DLD1 (cell line): ENCODE data around the gene SLCO4A1.

Source experiments
- in situ Hi-C: cut with HindIII; loops from 2 replicates; pipeline ENCODE4 v1.10.0; 2017; ENCODE audit warnings: low sequenced_read_pairs

The SLCO4A1 gene

DNA sequence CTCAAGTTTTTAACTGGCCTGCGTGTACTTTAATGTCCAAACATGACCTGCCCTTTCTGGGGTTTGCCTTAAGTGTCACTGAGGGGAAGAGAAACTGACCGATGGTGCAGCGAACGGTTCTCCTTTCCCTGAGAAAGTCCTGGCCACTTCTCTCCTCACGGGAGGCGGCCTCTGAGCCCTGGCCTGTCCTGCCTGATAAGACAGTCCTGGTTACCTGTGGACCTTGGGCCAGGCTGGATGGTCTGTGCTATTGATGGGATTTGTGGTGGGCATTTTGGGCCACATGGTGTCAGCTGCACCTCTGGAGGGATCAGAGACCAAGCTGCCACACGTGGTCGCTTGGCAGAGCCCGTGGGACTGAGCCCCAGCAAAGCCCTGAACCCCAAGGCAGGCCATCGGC is 54.7 kb downstream of the SLCO4A1 start:
- in situ Hi-C loops = no loop called here

DNA sequence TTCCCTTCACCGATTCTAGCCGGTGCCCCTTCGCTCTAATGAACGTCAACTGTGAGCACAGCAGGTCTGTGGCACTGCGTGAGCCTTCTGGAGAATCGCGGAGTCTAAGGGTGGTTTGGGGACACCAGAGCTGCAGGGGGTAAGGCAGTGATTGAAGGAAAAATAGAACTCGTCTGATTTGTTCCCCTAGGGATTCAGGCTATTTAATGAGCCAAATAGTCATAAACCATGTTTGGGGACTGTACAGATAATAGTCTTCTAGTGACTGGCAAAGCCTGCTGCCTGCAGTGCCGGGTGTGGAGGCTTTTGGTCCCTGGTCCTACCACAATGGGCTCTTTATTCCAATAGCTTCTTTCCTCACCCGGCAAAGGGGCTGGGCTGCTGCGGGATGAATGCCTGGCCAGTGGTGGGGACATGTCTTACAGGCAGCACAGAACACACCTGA is 55.2 kb downstream of the SLCO4A1 start:
- in situ Hi-C loops = no loop called here

DNA sequence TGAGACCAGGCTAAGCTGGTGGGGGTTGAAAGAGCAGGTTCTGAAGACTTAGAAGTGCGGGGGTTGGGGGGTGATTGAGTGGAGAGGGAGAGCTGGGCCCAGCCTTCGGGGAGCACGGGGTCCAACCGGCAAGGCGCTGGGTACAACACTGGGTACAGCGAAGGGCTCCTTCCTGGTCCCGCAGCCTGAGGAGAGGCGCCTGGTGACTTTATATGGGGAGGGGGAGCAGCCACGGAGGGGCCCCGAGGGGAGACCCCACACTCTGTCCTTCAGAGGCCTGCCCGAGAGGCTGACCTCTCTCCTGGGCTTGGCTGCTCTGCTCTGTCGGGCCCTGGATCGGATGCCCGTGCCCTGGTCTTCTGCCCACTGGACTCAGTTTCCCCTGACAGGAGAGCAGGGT is 55.9 kb downstream of the SLCO4A1 start:
- in situ Hi-C loops = no loop called here

DNA sequence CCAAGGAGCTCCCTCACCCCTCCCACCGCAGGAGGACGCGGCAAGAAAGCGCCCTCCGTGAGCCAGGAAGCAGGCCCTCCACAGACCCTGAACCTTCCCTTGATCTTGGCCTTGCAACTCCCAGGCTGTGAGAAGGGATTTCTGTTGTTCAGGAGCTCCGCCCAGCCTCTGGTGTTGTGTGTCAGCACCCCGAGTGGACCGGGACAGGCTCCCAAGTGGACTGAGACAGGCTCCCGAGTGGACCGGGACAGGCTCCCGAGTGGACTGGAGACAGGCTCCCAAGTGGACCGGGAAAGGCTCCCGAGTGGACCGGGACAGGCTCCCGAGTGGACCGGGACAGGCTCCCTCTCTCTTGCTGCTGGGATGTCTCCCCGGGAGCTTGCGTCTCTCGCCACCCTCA is 57.0 kb downstream of the SLCO4A1 start:
- in situ Hi-C loops = no loop called here

DNA sequence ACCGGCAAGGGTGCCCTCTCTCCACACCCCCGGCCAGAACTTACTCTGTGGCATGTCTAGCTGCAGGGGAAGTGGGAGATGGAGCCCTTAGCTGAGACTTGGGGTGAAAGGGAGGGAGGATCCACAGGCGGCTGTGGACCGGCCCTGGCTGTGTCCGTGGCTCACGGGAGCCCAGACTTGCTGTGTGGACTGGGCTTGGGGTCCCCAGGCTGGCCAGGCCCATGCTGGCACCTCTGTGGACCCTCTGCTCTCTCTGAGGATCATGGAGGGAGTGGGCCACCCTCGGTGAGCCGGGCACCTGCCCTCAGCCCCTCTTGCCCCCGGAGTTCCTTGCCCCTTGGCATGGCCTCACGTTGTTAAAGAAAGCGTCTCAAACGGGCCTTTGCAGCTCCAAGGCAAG is 57.4 kb downstream of the SLCO4A1 start:
- in situ Hi-C loops = no loop called here

DNA sequence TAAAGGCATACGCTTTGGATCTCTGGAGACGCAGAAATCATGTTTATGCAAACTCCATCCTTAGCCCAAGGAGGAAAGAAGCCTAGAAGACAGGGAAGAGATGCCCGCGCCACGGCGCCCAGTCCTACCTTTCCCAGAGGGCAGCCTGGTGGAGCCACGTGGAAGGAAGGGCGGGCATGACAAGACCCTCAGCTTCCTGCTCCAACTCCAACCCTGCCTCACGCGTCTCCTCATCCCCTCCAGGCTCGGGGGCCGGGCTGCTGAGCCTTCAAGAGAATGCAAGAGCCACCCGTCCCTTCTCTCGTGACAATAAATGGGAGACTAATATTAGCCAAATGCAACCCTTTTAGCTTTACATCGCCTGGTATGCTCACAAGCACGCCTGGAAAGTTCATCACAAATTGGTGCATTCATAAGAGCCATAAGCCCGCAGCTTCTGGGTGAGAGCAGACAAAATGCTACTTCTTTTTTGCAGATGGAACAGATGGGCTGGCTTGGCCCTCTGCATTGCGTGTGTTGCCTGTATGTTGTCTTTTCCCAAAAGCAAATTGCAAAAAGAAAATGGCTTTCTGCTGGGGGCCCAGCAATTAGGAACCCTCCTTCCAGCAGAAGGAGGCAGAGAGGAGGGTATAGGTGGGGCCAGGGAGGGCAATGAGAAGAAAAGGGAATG is 58.1 kb downstream of the SLCO4A1 start:
- in situ Hi-C loops = no loop called here

DNA sequence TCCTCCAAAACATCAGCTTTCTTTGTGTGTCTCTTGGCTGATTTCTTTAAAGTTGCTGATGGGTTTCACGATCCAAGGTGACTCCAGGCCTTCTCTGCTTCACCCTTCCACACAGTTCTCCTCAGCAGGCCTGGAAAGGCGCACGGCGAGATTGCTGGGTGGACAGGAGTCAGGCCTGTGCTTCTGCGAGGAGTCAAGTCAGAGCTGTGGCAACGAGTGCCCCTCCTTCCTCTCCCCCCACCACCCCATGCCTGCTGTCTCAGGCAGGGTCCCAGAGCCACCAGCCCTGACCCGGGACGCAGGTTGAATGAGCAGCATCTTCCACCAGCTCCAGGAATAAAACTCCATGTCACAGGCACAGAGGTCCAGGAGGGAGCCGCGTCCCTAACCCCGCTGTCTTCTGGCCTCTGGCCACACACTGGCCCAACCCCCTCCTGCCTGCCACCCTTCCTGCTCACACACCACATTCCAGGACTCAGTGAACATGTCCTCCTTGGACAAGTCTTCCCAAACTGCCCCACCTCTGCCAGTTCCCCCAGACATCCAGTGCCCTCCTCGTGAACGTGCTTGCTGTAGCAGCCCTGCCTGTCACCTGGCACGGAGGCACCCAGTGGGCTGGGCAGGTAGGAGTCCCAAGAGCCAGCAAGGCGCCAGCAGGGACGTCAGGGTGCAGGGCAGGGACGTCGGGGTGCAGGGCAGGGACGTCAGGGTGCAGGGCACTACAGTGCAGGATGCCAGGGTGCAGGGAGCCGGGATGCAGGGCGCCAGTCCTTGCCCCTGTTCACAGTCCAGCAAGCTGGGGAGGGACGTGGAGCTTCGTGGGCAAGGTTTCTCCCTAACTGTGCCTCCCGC is 59.1 kb downstream of the SLCO4A1 start:
- in situ Hi-C loops = no loop called here

DNA sequence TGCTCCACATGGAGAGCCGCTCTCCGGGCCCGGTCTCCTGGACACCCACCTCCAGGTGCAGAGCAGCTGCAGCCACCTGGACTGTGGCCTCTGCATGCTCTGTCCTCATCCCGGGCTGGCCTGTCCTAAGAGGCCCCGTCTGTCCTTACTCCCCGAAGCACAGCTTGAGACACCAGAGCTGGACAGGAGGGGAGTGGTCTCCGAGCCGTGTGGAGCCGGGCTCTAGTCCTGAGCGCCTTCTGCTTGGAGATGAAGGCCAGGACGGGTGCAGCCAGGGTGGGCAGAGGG is 59.7 kb downstream of the SLCO4A1 start:
- in situ Hi-C loops = no loop called here

DNA sequence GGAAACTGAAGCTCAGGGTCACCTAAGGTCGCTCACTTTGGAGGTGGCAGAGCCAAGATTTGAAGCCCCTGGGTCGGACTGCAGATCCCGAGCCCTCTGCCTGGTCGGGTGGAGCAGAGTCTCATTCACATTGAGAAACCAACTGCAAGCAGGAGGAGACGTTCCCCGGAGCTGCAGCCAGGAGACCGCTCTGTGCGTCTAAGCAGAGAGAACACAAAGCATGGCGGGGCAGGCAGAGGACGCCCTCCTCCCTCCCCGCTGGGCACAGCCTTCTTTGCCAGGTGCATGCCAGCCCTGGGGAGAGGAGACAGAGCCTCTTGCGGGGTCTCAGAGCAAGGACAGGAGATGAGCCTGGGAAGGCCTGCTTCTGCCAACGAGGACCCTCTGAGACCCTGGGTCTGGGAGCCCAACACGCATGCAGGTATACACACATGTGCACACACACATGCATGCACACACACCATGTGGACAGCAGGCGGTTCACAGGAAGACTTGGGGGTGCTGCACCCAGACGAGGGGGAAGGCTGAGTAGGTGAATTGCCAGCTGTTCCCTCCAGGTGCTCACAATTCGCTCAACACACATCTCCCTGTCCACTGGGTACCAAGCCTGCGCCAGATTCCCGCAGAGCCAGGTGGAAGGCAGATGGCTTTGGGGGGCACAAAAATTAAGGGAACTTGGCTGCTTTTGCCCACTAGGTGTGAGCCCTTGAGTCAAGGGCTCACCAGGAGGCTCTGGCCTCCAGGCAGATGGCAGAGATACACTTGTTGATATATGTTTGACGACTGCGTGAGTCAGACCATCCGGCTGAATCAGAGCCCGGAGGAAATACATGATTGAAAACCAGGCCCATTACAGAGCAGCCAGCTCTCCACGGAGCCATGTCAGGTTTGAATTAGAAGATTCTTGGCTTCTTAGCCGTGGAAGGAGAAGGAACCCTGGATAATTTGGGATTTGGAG is 60.9 kb downstream of the SLCO4A1 start:
- in situ Hi-C loops = no loop called here

DNA sequence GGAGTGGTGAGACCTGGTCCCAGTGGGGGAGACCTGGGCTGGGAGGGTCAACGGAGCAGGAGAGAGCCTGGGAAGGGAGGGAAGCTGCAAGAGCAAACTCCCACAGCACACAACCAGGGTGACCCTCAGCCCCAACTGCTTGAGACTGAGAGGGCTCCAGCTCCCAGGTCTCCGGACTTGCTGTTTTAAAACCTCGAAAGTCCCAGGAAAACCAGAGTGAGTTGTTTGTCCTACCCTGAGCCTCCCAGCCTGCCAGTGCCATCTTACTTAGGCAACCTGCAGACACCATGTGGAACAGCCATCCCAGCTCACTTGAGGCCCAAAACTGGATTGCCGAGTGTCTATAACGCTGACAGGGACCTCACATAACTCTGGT is 61.5 kb downstream of the SLCO4A1 start:
- in situ Hi-C loops = no loop called here

DNA sequence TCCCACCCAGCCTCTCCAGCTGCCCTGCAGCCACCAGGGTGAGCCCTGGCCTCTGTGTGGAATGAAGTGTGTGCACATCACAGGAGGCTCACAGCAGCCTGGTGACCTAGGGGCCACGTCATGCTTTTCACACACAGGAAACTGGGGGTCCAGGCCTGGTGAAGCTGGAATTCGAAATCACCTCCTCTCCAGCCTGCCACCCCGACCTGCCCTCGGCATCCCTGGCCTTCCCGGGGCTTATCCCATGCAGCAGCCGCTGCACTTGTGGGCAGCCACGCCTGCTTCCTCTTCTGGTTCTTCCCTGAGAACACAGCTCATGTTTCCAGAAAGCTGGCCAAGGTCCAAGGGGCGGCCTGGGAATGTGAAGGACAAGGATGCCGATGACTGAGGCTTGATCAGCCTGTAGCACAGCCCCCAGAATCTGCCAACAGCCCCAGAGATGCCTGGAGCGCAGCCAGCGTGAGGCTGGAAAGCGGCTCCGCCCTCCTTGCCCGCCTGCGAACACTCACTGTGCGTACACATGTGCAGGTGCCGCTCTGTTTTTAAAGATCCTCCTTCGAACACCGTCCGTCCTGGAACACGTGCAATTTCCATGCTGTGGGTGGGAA is 62.1 kb downstream of the SLCO4A1 start:
- in situ Hi-C loops = no loop called here

DNA sequence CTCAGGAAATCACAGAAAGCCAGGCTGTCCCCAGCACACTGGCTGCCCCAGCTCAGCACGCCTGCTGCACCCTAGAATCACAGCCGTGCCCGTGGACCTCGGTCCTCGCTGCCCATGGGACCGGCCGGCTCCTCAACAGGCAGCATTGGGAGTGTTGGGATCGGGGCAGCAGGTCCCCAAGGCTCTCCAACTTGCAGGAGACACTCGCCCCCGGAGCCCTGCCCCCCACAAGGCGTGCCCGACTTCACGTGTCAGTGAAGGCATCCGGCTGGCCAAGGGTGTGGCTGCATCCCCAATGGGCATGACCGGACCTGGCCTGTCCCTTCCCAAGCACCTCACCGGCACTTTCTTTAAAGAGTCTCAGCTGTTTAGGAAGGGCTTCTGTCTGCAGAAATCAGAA is 63.3 kb downstream of the SLCO4A1 start:
- in situ Hi-C loops = no loop called here

DNA sequence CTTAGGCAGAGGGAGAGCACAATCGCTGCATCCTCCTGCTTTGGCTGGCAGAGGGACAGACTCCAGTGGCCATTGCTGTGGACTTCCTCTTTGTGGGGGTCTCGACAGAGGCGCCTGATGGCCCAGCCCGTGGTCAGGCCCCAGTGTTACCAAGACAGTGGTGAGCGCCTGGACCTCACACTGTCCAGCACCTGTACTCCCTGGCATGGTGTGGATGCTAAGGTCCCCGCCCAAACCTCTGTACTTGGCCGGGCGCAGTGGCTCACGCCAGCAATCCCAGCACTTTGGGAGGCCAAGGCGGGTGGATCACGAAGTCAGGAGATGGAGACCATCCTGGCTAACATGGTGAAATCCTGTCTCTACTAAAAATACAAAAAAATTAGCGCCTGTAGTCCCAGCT is 64.0 kb downstream of the SLCO4A1 start:
- in situ Hi-C loops = no loop called here

DNA sequence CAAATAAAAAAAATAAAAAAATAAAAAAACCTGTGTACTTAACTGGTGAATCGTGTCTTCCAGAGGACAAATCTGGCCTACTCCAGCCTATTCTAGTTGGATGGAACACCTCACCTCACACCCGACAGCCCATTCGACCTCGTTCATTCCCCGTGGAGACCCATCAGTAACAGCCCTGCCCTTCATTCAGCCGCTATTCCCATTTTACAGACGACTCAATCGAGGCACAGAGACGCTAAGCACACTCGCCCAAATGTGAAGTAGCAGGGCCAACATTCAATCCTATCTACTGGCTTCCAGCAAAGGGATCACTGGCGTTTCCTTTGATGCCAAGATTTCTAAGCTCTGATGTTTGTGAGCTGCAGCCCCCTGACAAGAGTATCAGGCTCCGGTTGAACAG is 64.6 kb downstream of the SLCO4A1 start:
- in situ Hi-C loops = no loop called here

DNA sequence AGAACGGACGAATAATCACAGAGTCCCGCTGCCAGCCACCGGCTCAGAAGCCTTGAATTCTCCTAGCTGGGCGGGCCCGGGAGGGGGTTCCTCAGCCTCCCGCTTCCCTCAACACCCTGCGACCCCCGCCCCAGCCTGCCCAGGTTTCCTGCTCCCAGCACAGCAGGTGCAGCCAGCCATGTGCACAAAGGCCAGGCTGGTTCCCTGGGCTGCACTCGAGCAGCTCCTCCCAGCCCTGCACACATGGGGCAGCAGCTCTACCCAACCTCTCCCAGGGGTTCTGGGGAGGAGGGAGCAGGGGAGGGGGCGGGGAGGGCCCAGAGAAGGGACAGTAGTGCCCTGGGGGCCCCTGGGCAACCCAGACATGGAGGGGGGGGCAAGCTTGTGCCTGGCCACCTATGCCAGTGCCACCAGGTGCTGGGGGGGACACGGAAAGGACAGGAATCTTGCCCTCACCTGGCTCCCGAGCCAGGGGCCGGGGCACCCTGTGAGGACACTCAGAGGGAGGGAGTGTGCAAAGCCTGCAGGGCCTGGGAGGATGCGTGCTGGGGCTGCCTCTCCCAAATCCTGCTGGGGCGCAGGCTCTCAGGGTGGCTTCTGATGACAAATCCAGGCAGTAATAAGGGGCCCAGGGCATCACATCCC is 65.1 kb downstream of the SLCO4A1 start:
- in situ Hi-C loops = no loop called here

DNA sequence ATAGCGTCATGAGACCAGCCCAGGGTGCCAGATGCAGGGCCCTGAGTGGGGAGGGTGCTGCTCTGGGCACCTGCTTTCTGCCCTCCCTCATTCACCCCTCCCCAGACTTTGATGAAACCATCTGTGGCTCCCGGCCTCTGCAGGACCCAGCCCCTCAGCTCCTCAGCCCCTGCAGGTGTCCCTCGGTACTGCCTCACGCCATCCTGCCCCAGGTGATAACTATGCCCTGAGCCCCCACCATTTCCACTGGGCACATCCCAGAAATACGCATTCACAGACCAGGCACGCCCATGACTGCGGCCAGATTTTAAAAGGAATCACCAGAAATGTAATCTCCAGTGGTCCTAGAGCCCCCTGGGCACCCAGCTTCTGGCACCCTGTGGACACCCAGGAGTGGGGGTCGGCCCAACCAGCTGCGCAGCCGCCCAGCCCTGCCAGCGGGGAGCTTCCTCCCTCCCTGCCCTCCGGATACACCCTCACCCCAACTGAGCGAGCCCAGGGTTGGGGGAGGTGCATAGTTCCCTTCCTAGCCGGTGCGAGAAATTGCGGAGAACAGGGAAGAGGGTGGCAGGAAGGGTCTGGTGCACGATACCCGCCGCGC is 65.7 kb downstream of the SLCO4A1 start:
- in situ Hi-C loops = no loop called here

DNA sequence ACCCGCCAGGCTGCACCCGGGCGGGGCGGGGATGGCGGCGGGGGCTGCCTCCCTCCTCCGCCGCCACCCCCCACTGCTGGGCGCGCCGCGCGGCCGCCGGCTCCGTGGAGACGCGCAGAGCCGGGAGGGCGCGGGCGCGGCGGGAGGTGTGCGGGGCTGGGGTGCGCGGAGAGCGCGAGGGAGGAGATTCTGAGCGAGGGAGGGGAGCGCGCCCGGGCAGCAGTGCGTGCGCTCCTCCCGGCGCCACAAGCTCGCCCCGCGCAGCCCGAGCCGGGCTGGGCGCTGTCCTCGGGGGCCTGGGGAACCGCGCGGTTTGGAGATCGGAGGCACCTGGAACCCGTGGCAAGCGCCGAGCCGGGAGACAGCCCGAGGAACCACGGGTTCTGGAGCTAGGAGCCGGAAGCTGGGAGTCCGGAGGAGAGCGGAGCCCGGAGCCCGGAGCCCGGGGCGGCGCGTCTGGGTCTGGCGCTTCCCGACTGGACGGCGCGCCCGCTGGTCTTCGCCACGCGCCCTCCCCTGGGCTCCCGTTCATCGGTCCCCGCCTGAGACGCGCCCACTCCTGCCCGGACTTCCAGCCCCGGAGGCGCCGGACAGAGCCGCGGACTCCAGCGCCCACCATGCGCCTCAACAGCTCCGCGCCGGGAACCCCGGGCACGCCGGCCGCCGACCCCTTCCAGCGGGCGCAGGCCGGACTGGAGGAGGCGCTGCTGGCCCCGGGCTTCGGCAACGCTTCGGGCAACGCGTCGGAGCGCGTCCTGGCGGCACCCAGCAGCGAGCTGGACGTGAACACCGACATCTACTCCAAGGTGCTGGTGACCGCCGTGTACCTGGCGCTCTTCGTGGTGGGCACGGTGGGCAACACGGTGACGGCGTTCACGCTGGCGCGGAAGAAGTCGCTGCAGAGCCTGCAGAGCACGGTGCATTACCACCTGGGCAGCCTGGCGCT is 66.6 kb downstream of the SLCO4A1 start, which contains the start of gene NTSR1:
Gene NTSR1 (plus strand): TSS at position 246 of the 946 bp plus-strand sequence. CDS start 372 bp downstream, at position 618.
- in situ Hi-C loops = no loop called here

DNA sequence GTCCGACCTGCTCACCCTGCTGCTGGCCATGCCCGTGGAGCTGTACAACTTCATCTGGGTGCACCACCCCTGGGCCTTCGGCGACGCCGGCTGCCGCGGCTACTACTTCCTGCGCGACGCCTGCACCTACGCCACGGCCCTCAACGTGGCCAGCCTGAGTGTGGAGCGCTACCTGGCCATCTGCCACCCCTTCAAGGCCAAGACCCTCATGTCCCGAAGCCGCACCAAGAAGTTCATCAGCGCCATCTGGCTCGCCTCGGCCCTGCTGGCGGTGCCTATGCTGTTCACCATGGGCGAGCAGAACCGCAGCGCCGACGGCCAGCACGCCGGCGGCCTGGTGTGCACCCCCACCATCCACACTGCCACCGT is 67.2 kb downstream of the SLCO4A1 start:
- in situ Hi-C loops = no loop called here
